Measurements from ENCODE around the gene FITM1. TPM values are rescaled to one million over a fixed set of nuclear protein-coding genes. Genes with fewer than 3 reads are reported as not detected.

FITM1 gene
- total and polyA plus RNA-seq, 2 experiments from 2014 or later = 0.53 TPM; not detected in 1

- Histone ChIP-seq H3K79me2 (replicated peaks; ENCODE audit: insufficient read depth) (no peaks in the 10 kb centered on the region), H3F3A (replicated peaks; ENCODE audit: low read depth) (peaks cover 12% of the 10 kb centered on the region; the same call in 1 of the 2 replicates), H3K9me2 (ENCODE audit: insufficient read depth) (no peaks in the 10 kb centered on the region), H3K27ac (ENCODE audit: low read depth) (no peak overlapping the region), H3K4me1 (ENCODE audit: insufficient read depth) (peaks cover 11% of the 10 kb centered on the region), H3K4me3 (no peak overlapping the region), H4K20me1 (replicated peaks; ENCODE audit: insufficient read depth) (peaks cover 7% of the 10 kb centered on the region; the same call in 1 of the 2 replicates), H3K4me2 (no peak overlapping the region), H3K36me3 (ENCODE audit: insufficient read depth) (peaks cover 20% of the 10 kb centered on the region; the same call in 1 of the 2 replicates), H2AFZ (no peak overlapping the region), H3K27me3 (ENCODE audit: insufficient read depth) (no peaks in the 10 kb centered on the region)
- H3K9me3 Mint-ChIP-seq = no peaks in the 10 kb centered on the region
- no peak overlapping the region for H3K4me3 Mint-ChIP-seq
- no peak overlapping the region for H3K27ac Mint-ChIP-seq
- TF ChIP-seq ZNF462 (CRISPR knock-in tag; IDR thresholded peaks at IDR 0.05) (no peak), ZNF331 (CRISPR knock-in tag; IDR thresholded peaks at IDR 0.05; ENCODE audit: low read depth) (no peak), POLR2AphosphoS5 (IDR thresholded peaks at IDR 0.05; ENCODE audit: low read depth) (no peak), STAT1 (IDR thresholded peaks at IDR 0.05; ENCODE audit: unreplicated experiment) (no peak), JUNB (IDR thresholded peaks at IDR 0.05; ENCODE audit: unreplicated experiment) (no peak), NANOG (IDR thresholded peaks at IDR 0.05; ENCODE audit: borderline replicate concordance) (no peak)
- TF ChIP-seq, protein P1, sequence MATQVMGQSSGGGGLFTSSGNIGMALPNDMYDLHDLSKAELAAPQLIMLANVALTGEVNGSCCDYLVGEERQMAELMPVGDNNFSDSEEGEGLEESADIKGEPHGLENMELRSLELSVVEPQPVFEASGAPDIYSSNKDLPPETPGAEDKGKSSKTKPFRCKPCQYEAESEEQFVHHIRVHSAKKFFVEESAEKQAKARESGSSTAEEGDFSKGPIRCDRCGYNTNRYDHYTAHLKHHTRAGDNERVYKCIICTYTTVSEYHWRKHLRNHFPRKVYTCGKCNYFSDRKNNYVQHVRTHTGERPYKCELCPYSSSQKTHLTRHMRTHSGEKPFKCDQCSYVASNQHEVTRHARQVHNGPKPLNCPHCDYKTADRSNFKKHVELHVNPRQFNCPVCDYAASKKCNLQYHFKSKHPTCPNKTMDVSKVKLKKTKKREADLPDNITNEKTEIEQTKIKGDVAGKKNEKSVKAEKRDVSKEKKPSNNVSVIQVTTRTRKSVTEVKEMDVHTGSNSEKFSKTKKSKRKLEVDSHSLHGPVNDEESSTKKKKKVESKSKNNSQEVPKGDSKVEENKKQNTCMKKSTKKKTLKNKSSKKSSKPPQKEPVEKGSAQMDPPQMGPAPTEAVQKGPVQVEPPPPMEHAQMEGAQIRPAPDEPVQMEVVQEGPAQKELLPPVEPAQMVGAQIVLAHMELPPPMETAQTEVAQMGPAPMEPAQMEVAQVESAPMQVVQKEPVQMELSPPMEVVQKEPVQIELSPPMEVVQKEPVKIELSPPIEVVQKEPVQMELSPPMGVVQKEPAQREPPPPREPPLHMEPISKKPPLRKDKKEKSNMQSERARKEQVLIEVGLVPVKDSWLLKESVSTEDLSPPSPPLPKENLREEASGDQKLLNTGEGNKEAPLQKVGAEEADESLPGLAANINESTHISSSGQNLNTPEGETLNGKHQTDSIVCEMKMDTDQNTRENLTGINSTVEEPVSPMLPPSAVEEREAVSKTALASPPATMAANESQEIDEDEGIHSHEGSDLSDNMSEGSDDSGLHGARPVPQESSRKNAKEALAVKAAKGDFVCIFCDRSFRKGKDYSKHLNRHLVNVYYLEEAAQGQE (IDR thresholded peaks at IDR 0.05; ENCODE audit: unreplicated experiment) = no peak
- TF ChIP-seq, protein P2, sequence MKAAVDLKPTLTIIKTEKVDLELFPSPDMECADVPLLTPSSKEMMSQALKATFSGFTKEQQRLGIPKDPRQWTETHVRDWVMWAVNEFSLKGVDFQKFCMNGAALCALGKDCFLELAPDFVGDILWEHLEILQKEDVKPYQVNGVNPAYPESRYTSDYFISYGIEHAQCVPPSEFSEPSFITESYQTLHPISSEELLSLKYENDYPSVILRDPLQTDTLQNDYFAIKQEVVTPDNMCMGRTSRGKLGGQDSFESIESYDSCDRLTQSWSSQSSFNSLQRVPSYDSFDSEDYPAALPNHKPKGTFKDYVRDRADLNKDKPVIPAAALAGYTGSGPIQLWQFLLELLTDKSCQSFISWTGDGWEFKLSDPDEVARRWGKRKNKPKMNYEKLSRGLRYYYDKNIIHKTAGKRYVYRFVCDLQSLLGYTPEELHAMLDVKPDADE (IDR thresholded peaks at IDR 0.05) = no peak
- DNase-seq (ENCODE audit: low spot score) (no peak), ATAC-seq (no peak)
- H3K27me3 Mint-ChIP-seq (ENCODE audit: insufficient read depth, low read depth, poor library complexity) = peaks cover 4% of the 10 kb centered on the region
- H3K4me1 Mint-ChIP-seq = peaks cover 9% of the 10 kb centered on the region
- peaks cover 65% of the 10 kb centered on the region for H3K36me3 Mint-ChIP-seq (ENCODE audit: low read depth)
These were observed 26.9 kb downstream of the FITM1 start for GRCh38 chr14:24157331-24157730.
